HG03460 (cell line): ENCODE data around the gene STAT4.

Experiments used
- ATAC-seq: cut with Tn5 transposase; IDR thresholded peaks from one replicate; pipeline ENCODE4 v1.9.1; 2021; ENCODE audit not compliant: unreplicated experiment

Gene STAT4

GRCh38 chr2:191086706-191087105, 64.1 kb downstream of the STAT4 start:
- no peak for ATAC-seq

GRCh38 chr2:191083540-191083939, 67.3 kb downstream of the STAT4 start:
- no peak for ATAC-seq

- no peak for ATAC-seq
These were observed 68.5 kb downstream of the STAT4 start for GRCh38 chr2:191082321-191082720.

- no peak for ATAC-seq
These were observed 69.2 kb downstream of the STAT4 start for GRCh38 chr2:191081411-191082155.

GRCh38 chr2:191078165-191078867, 72.5 kb downstream of the STAT4 start:
- ATAC-seq: no peak

- ATAC-seq: no peak
These were observed 80.5 kb downstream of the STAT4 start for GRCh38 chr2:191070276-191070675.

GRCh38 chr2:191069606-191070005, 81.2 kb downstream of the STAT4 start:
- ATAC-seq: no peak

GRCh38 chr2:191066919-191067233, 83.9 kb downstream of the STAT4 start:
- no peak for ATAC-seq

- ATAC-seq: no peak
These were observed 84.4 kb downstream of the STAT4 start for GRCh38 chr2:191066197-191066918.

GRCh38 chr2:191065785-191066184, 85.0 kb downstream of the STAT4 start:
- no peak for ATAC-seq

GRCh38 chr2:191064590-191064989, 86.2 kb downstream of the STAT4 start:
- ATAC-seq: no peak

- no peak for ATAC-seq
These were observed 87.2 kb downstream of the STAT4 start for GRCh38 chr2:191063584-191063983.

GRCh38 chr2:191061381-191061980, 89.3 kb downstream of the STAT4 start:
- no peak for ATAC-seq

- no peak for ATAC-seq
These were observed 91.5 kb downstream of the STAT4 start for GRCh38 chr2:191059308-191059707.

- ATAC-seq: no peak
These were observed 94.6 kb downstream of the STAT4 start for GRCh38 chr2:191056228-191056627.

- ATAC-seq: no peak
These were observed 97.5 kb downstream of the STAT4 start for GRCh38 chr2:191053256-191053655.

GRCh38 chr2:191051825-191052778, 98.7 kb downstream of the STAT4 start:
- peak; percentile 50 for ATAC-seq

- no peak for ATAC-seq
These were observed 99.6 kb downstream of the STAT4 start for GRCh38 chr2:191051177-191051576.

GRCh38 chr2:191050640-191050987, 100.2 kb downstream of the STAT4 start:
- ATAC-seq: no peak
